WTC11 (cell line): ENCODE data around the gene TSPAN18.

ENCODE experiments used
- ATF2 ChIP-seq: sonication (generic); formaldehyde crosslinking; IDR thresholded peaks from 2 replicates; pipeline ENCODE4 v1.8.1; 2022; ENCODE audit warnings: low read depth, missing genetic modification reagents, borderline replicate concordance
- ATF6 ChIP-seq: sonication (generic); formaldehyde crosslinking; IDR thresholded peaks from 2 replicates; pipeline ENCODE4 v1.8.1; 2023; ENCODE audit warnings: mild to moderate bottlenecking, missing genetic modification reagents
- CTCF ChIP-seq: fragments of 200-600 bp; IDR thresholded peaks from 2 replicates; pipeline ENCODE4 v1.8.0; 2022; ENCODE audit warnings: antibody characterized with exemption
- JUN ChIP-seq: sonication (generic); formaldehyde crosslinking; IDR thresholded peaks from 2 replicates; pipeline ENCODE4 v1.8.0; 2023; ENCODE audit warnings: mild to moderate bottlenecking, missing genetic modification reagents
- MAX ChIP-seq: sonication (generic); formaldehyde crosslinking; IDR thresholded peaks from 2 replicates; pipeline ENCODE4 v1.8.0; 2022; ENCODE audit warnings: mild to moderate bottlenecking, missing genetic modification reagents
- NFYB ChIP-seq: sonication (generic); formaldehyde crosslinking; conservative IDR thresholded peaks from 2 replicates; pipeline ENCODE4 v1.8.0; 2022; ENCODE audit warnings: low read depth, missing genetic modification reagents
- SP1 ChIP-seq: sonication (generic); formaldehyde crosslinking; conservative IDR thresholded peaks from 2 replicates; pipeline ENCODE4 v1.8.1; 2022; ENCODE audit warnings: missing genetic modification reagents
- ZNF317 ChIP-seq: sonication (generic); formaldehyde crosslinking; IDR thresholded peaks from 2 replicates; pipeline ENCODE4 v1.8.1; 2023; ENCODE audit warnings: low read depth, mild to moderate bottlenecking, moderate library complexity, missing genetic modification reagents, borderline replicate concordance
- TF ChIP-seq, protein P1 (sequence below): sonication (generic); formaldehyde crosslinking; IDR thresholded peaks from 2 replicates; pipeline ENCODE4 v1.8.0; 2022; ENCODE audit warnings: mild to moderate bottlenecking, missing genetic modification reagents

DNA sequence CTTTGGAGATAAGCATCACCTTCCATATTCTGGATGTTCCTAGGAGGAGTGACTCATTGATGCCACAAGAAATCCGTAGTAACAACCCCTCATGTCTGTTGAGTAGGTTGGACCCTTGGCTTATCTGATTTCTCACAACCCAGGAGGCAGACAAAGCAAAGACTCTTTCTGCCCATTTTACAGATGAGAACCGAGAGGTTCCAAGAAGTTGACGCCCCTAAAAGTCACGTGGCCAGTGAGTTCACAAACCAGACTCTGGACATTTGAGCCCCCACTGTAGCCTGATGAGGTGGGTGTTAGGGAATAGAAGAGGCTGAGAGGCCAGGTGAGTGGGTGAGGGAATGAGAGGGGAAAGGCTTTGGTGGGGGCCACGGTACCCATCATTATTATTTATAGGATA is 70.3 kb downstream of the TSPAN18 start:
- TF ChIP-seq ATF2 (CRISPR knock-in tag) (no peak), CTCF (no peak), ZNF317 (CRISPR knock-in tag) (no peak), SP1 (CRISPR knock-in tag) (no peak), JUN (no peak), ATF6 (CRISPR knock-in tag) (no peak), MAX (CRISPR knock-in tag) (no peak), NFYB (CRISPR knock-in tag) (no peak)
- TF ChIP-seq, protein P1, sequence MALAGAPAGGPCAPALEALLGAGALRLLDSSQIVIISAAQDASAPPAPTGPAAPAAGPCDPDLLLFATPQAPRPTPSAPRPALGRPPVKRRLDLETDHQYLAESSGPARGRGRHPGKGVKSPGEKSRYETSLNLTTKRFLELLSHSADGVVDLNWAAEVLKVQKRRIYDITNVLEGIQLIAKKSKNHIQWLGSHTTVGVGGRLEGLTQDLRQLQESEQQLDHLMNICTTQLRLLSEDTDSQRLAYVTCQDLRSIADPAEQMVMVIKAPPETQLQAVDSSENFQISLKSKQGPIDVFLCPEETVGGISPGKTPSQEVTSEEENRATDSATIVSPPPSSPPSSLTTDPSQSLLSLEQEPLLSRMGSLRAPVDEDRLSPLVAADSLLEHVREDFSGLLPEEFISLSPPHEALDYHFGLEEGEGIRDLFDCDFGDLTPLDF, result no peak
